PC-9 (cell line): Measurements from ENCODE around the gene BTNL9. TPM values are rescaled to one million over a fixed set of nuclear protein-coding genes. Genes with fewer than 3 reads are reported as not detected.
A peak's percentile ranks its signal among the peaks of the same experiment; 100 is the strongest.
"Not testable (repeated sequence)": the region's sequence is repeated elsewhere in the genome, so short reads cannot be mapped to it uniquely, and the experiment has no call there.

Experiments used
- BruUV-seq: library from RNA; stranded (reverse); fragments of 400-500 nt; replicated peaks from 2 replicates; lab custom pipeline; 2021; lab: Mats Ljungman, UMichigan
- CTCF ChIA-PET: fragments of 300-600 bp; sonication (Branson Sonifier 250); formaldehyde crosslinking; loops from one replicate; lab custom pipeline; 2022; ENCODE audit warnings: antibody characterized with exemption; lab: Charles Lee
- POLR2A ChIA-PET: fragments of 300-600 bp; sonication (Branson Sonifier 250); formaldehyde crosslinking; loops from one replicate; lab custom pipeline; 2022; ENCODE audit warnings: antibody characterized with exemption; ENCODE audit not compliant: unreplicated experiment; lab: Charles Lee
- DNase-seq, 2 experiments: peaks; one replicate each; pipeline versions ENCODE4 v3.0.0 to v3.0.0-alpha.2; 2015 to 2022; ENCODE audit warnings: mixed read lengths in 1 of 2
- H2AFZ ChIP-seq: fragments of 200-600 bp; sonication (generic); 2 replicates; pipeline ENCODE4 v1.8.1; 2017; ENCODE audit warnings: antibody characterized with exemption
- H3F3A ChIP-seq: fragments of 200-600 bp; sonication (generic); 2 replicates; pipeline ENCODE4 v1.8.1; 2017; ENCODE audit warnings: antibody characterized with exemption, mild to moderate bottlenecking, low read depth; ENCODE audit not compliant: insufficient read depth
- H3K27ac ChIP-seq: fragments of 200-600 bp; sonication (generic); 2 replicates; pipeline ENCODE4 v1.6.1; 2016; ENCODE audit warnings: mixed run types
- H3K27me3 ChIP-seq: fragments of 200-600 bp; sonication (generic); 2 replicates; pipeline ENCODE4 v1.6.1; 2016; ENCODE audit warnings: low read depth, mixed run types; ENCODE audit not compliant: insufficient read depth
- H3K36me3 ChIP-seq: fragments of 200-600 bp; sonication (generic); 2 replicates; pipeline ENCODE4 v1.6.1; 2016; ENCODE audit warnings: low read depth, mixed run types
- H3K4me1 ChIP-seq: fragments of 200-600 bp; sonication (generic); replicated peaks from 2 replicates; pipeline ENCODE4 v1.6.1; 2016; ENCODE audit warnings: mixed run types; ENCODE audit not compliant: insufficient read depth
- H3K4me2 ChIP-seq: fragments of 200-600 bp; sonication (generic); 2 replicates; pipeline ENCODE4 v1.6.1; 2017; ENCODE audit warnings: mixed run types
- H3K4me3 ChIP-seq: fragments of 200-600 bp; sonication (generic); 2 replicates; pipeline ENCODE4 v1.6.1; 2016; ENCODE audit warnings: mixed run types
- H3K79me2 ChIP-seq: fragments of 200-600 bp; sonication (generic); 2 replicates; pipeline ENCODE4 v1.6.1; 2017; ENCODE audit warnings: low read depth, mixed run types
- H3K9me2 ChIP-seq: fragments of 200-600 bp; sonication (generic); 2 replicates; pipeline ENCODE4 v1.8.1; 2017; ENCODE audit warnings: mild to moderate bottlenecking; ENCODE audit not compliant: insufficient read depth
- H3K9me3 ChIP-seq: fragments of 200-600 bp; sonication (generic); 2 replicates; pipeline ENCODE4 v1.8.1; 2016; ENCODE audit warnings: low read depth; ENCODE audit not compliant: insufficient read depth
- H4K20me1 ChIP-seq: fragments of 200-600 bp; sonication (generic); 2 replicates; pipeline ENCODE4 v1.8.1; 2017; ENCODE audit not compliant: insufficient read depth
- CTCF ChIP-seq: fragments of 200-600 bp; sonication (generic); conservative IDR thresholded peaks from 2 replicates; pipeline ENCODE4 v1.6.1; 2017; ENCODE audit warnings: mixed run types, antibody characterized with exemption, mild to moderate bottlenecking, moderate library complexity
- EZH2 ChIP-seq: fragments of 200-600 bp; sonication (generic); IDR thresholded peaks from 2 replicates; pipeline ENCODE4 v1.8.0; 2017; ENCODE audit warnings: antibody characterized with exemption, low read depth
- intact Hi-C: fragments of 100-400 bp; cut with micrococcal nuclease; formaldehyde crosslinking; loops from one replicate; pipeline ENCODE4 v1.10.0; 2022; ENCODE audit not compliant: unreplicated experiment
- total RNA-seq: library from RNA; stranded (reverse); gene quantifications from 2 replicates; pipeline ENCODE4 v1.2.3, GENCODE V29; 2021

Gene BTNL9
- total RNA-seq, 1 experiment from 2014 or later = not detected

DNA sequence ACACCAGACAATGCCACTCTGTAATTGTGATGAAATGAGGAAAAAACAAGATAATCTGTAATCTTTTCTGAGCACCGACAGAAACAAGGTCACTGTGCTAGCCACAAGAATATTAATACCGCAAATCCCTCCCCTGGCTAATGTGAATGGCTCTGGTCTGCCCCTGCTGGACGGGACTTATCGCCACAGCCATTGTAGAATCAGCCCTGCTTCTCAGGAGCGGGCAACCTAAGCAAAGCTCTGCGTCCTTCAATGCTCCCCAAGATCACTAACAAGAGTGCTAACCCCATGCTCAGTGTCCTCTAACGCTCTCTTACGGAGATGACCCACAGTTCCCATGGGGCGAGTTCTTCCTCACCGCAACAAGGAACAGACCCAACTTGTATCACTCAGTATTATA, 48.2 kb downstream of the BTNL9 start:
- Histone ChIP-seq H3K36me3 (no peaks in the 10 kb centered on the region), H3K27ac (no peak overlapping the region), H3K4me3 (no peak overlapping the region), H3K79me2 (no peaks in the 10 kb centered on the region), H3K9me3 (no peaks in the 10 kb centered on the region), H3K27me3 (peaks cover 43% of the 10 kb centered on the region), H3K4me2 (no peak overlapping the region), H4K20me1 (no peaks in the 10 kb centered on the region), H3K4me1 (no peaks in the 10 kb centered on the region), H3F3A (no peaks in the 10 kb centered on the region), H3K9me2 (no peaks in the 10 kb centered on the region), H2AFZ (no peak overlapping the region)
- TF ChIP-seq EZH2 (no peak), CTCF (peak; percentile 58)
- BruUV-seq = no TSS peak
- CTCF ChIA-PET = interaction anchor here (0.6 kb wide), 1 partner anchor 256 kb away, joined by 4 read pairs; no protein-coding TSS in a partner anchor
- POLR2A ChIA-PET = no interaction called here
- DNase-seq = no peak
- intact Hi-C loops = no loop called here

DNA sequence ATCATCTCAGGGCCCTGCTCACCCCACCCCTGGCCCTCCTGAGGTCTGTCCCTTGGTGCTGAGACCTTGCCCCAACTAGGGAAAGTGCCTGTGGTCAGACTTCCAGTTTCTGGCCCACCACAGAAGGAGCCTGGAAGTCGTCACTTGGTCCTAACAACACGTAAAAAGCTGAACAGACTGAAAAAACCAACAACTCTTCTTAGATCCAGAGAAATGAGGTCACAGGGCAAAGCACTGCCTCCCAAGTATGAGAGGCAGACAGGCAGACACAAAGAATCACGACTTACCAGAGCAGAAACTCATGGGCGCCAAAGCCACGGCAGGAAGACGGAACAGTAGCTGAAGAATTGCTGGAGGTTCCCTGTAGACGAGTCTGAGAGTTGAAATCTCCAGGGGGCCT, 52.4 kb downstream of the BTNL9 start:
- H3K4me2 ChIP-seq = no peak overlapping the region
- H3K27me3 ChIP-seq = peaks cover 7% of the 10 kb centered on the region; the same call in 1 of the 2 replicates
- H3K4me1 ChIP-seq = no peaks in the 10 kb centered on the region
- H2AFZ ChIP-seq = no peak overlapping the region
- no peak overlapping the region for H3K27ac ChIP-seq
- no peaks in the 10 kb centered on the region for H3F3A ChIP-seq
- H4K20me1 ChIP-seq = no peaks in the 10 kb centered on the region
- H3K9me3 ChIP-seq = no peaks in the 10 kb centered on the region
- no peak for DNase-seq
- CTCF ChIA-PET = no interaction called here
- H3K4me3 ChIP-seq = no peak overlapping the region
- H3K36me3 ChIP-seq = no peaks in the 10 kb centered on the region
- BruUV-seq = no TSS peak
- intact Hi-C loops = no loop called here
- H3K9me2 ChIP-seq = no peaks in the 10 kb centered on the region
- TF ChIP-seq CTCF = no peak
- TF ChIP-seq EZH2 = no peak
- POLR2A ChIA-PET = no interaction called here
- no peaks in the 10 kb centered on the region for H3K79me2 ChIP-seq

GRCh38 chr5:181095162-181095561, 55.1 kb downstream of the BTNL9 start:
- H3K9me3 ChIP-seq, H3K4me1 ChIP-seq, H3K9me2 ChIP-seq, H3K79me2 ChIP-seq, POLR2A ChIA-PET, BruUV-seq, H3K4me3 ChIP-seq, CTCF ChIA-PET, H2AFZ ChIP-seq, intact Hi-C loops, H3K4me2 ChIP-seq, H3K36me3 ChIP-seq, H4K20me1 ChIP-seq, DNase-seq, H3K27ac ChIP-seq, H3K27me3 ChIP-seq: not testable (repeated sequence)
- H3F3A ChIP-seq = peaks cover 14% of the 10 kb centered on the region; the same call in 1 of the 2 replicates

DNA sequence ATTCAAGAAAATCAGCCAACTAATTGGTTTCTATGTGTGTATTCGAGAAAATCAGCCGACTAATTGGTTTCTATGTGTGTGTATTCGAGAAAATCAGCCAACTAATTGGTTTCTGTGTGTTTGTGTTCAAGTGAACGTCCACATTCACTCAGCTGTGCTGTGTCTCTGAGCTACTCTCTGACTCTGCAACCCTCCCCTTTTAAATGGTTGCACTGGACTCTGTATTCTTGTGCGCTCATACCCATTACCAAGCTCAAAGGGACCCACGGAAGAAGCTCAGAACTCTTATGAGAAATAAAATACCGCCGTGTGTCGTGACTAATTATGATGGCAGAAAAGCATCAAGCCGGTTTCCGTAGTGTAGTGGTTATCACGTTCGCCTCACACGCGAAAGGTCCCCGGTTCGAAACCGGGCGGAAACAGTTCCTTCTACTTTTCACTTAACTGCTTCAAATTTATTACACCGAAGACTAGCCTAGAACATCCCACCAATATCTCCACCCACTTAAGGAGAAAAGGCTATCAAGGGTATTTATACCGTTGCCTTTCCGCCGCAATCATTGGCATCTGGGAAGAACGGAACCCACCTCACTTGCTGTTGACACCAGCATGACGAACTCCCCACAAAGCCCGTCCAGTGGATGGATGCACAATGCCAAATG, 56.8 kb downstream of the BTNL9 start:
- H3K4me3 ChIP-seq, H3K27ac ChIP-seq, H3K9me2 ChIP-seq, POLR2A ChIA-PET, H4K20me1 ChIP-seq, H3K9me3 ChIP-seq, H3K79me2 ChIP-seq, H2AFZ ChIP-seq, H3K36me3 ChIP-seq, H3K4me2 ChIP-seq, DNase-seq, H3K27me3 ChIP-seq, intact Hi-C loops, H3K4me1 ChIP-seq, CTCF ChIA-PET, BruUV-seq: not testable (repeated sequence)
- peaks cover 16% of the 10 kb centered on the region; the same call in 1 of the 2 replicates for H3F3A ChIP-seq

- H3K79me2 ChIP-seq, H3K27ac ChIP-seq, DNase-seq, H3K4me3 ChIP-seq, H4K20me1 ChIP-seq, H3K9me3 ChIP-seq, H3K27me3 ChIP-seq, H3K9me2 ChIP-seq, H2AFZ ChIP-seq, H3K4me1 ChIP-seq, BruUV-seq, CTCF ChIA-PET, H3K4me2 ChIP-seq, H3K36me3 ChIP-seq, intact Hi-C loops, POLR2A ChIA-PET: not testable (repeated sequence)
- H3F3A ChIP-seq = peaks cover 16% of the 10 kb centered on the region; the same call in 1 of the 2 replicates
These were observed 57.3 kb downstream of the BTNL9 start for GRCh38 chr5:181097383-181097753.
